ENCODE data around the gene PGAP2. TPM values are rescaled to one million over a fixed set of nuclear protein-coding genes. Genes with fewer than 3 reads are reported as not detected.

PGAP2 gene
- total and polyA plus RNA-seq, 2 of the 4 experiments (the other 2 are of a cell fraction) = 10.6 to 31.3 TPM

DNA sequence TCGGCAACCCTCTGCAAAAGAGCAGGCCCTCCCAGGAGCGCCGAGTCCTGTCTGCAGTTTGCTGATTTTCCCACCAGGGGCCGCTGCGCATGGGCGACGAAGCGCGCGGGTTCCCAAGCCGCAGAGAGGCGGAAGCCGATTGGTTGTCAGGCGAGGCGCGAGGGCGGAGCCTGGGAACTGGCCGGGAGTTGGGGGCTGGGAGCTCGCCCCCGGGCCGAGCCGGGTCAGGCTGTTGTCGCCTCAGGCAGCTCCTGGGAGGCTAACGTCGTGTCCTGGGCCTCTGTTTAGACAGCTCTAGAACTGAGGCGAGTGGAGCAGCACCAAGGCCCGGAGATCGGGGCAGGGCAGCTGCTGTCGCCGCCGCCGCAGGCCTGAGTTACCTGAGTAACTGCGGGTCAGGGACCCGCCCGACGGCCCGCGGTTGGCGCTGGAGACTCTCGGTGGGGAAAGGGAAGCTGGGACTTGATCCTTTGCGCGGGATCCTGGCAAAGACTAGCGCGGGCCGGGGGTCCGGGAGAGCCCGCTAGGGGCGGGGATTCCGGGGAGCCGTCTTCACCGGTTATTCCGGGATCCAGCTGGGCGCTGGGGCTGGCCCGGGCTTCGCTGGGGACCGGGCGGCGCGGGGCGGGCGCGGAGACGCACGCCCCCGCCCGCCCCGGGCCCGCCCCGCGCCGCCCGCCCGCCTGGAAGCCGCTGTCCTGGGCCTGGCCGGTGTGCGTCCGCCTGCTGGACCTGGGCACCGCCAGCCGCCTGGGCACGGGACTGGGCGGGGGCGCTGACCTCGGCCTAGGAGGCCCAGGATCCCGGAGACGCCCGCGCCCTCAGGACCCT is 46.8 kb downstream of the PGAP2 start, which contains the start of gene STIM1:
TSS of gene STIM1 (plus strand) at position 688 of the 831 bp plus-strand sequence. CDS start 607 bp downstream, outside the sequence.
- BruUV-seq (replicated peaks) = no TSS peak
- peak; percentile 90 for DNase-seq
- peak within 1 kb of the TSS; percentile 52; the same call in 1 of the 2 replicates for H2AK5ac ChIP-seq (ENCODE audit: low read depth, low read length)
- H4K8ac ChIP-seq (ENCODE audit: low read depth in 2 of 2, low read length in 2 of 2) = peak within 1 kb of the TSS; percentile 70 to 86; a peak in 3 of 4 replicates
- H3K4me1 ChIP-seq (ENCODE audit: control insufficient read depth, insufficient read depth, low read length) = peaks cover 16% of the 10 kb centered on the region
- H3K14ac ChIP-seq (replicated peaks; ENCODE audit: low read depth, low read length) = peak within 1 kb of the TSS; percentile 83
- CTCF ChIA-PET = interaction anchor here (0.5 to 9.2 kb wide), 30 partner anchors 9 to 251 kb away, joined by 3 to 186 read pairs (median 4); partner anchors contain the start of gene RHOG
- H2BK5ac ChIP-seq (ENCODE audit: low read depth, low read length, poor library complexity, severe bottlenecking) = peak within 1 kb of the TSS; percentile 69
- peak within 1 kb of the TSS; percentile 83 for H3K4me3 ChIP-seq (ENCODE audit: insufficient read depth, low read depth, low read length)
- peak within 1 kb of the TSS; percentile 44 for H4K5ac ChIP-seq (ENCODE audit: low read depth, low read length)
- H3K79me1 ChIP-seq (ENCODE audit: low read depth in 1 of 2, low read length in 2 of 2) = peaks cover 17 to 41% of the 10 kb centered on the region in 2 experiments; a peak in 3 of 4 replicates
- peak; percentile 93 for ATAC-seq (ENCODE audit: low read depth)
- H3K9me3 ChIP-seq (ENCODE audit: control insufficient read depth, insufficient read depth, low read length) = no peaks in the 10 kb centered on the region
- H3K27me3 ChIP-seq (ENCODE audit: control insufficient read depth, insufficient read depth, low read length) = no peaks in the 10 kb centered on the region
- H2BK20ac ChIP-seq (ENCODE audit: low read depth, low read length) = 0 out of 2 replicates have a peak within 1 kb of the TSS, but pooled peaks have one; percentile 29
- H3K9me1 ChIP-seq (ENCODE audit: insufficient read depth, low read length) = peaks cover 23% of the 10 kb centered on the region
- H2AFZ ChIP-seq (replicated peaks; ENCODE audit: low read length, poor library complexity) = peak within 1 kb of the TSS; percentile 96
- intact Hi-C loops (cut with micrococcal nuclease) = loop anchor here (1.0 to 10.0 kb wide), 4 partner anchors 87 to 400 kb away; no protein-coding TSS in a partner anchor
- H3K23ac ChIP-seq (ENCODE audit: low read depth, low read length) = peak within 1 kb of the TSS; percentile 93
- peak within 1 kb of the TSS; percentile 98 for H3K4me2 ChIP-seq (ENCODE audit: low read depth, low read length)
- H3K27ac ChIP-seq (ENCODE audit: insufficient read depth, low read length) = peak within 1 kb of the TSS; percentile 87
- no peaks in the 10 kb centered on the region for H4K20me1 ChIP-seq (ENCODE audit: insufficient read depth, low read length)
- in situ Hi-C loops (cut with MboI; ENCODE audit: low sequenced_read_pairs) = no loop called here
- WGBS, 2 experiments (ENCODE audit: extremely low coverage in 2 of 2, insufficient read length in 1 of 2) = 1% methylated on average over 41 of the region's 87 CpGs; no CpG with 5 or more reads in 1 of the 2 experiments
- peak within 1 kb of the TSS; percentile 47; the same call in 1 of the 2 replicates for H2BK120ac ChIP-seq (ENCODE audit: low read depth, low read length)
- peak within 1 kb of the TSS; percentile 74 for H4K91ac ChIP-seq (ENCODE audit: insufficient read depth, low read depth, low read length)
- no peaks in the 10 kb centered on the region for H3K36me3 ChIP-seq (ENCODE audit: control insufficient read depth, insufficient read depth, low read length)
- POLR2A ChIA-PET (ENCODE audit: unreplicated experiment) = interaction anchor here (0.6 to 1.6 kb wide), 2 partner anchors 18 to 217 kb away, joined by 5 to 7 read pairs; no protein-coding TSS in a partner anchor
- H3K4ac ChIP-seq (ENCODE audit: low read depth, low read length) = peak within 1 kb of the TSS; percentile 75
- peak within 1 kb of the TSS; percentile 82 for H3K56ac ChIP-seq (ENCODE audit: extremely low read depth, insufficient read depth, low read length)
- H3K9ac ChIP-seq (ENCODE audit: low read depth, low read length) = peak within 1 kb of the TSS; percentile 86
- H2AK9ac ChIP-seq (replicated peaks; ENCODE audit: low read depth, low read length, poor library complexity) = peak within 1 kb of the TSS; percentile 96
- dilution Hi-C loops (cut with HindIII; ENCODE audit: low sequenced_read_pairs, unreplicated experiment) = no loop called here
- H2BK15ac ChIP-seq (ENCODE audit: low read depth, low read length) = peak within 1 kb of the TSS; percentile 63; the same call in 2 of the 3 replicates
- H3K18ac ChIP-seq (ENCODE audit: low read depth, low read length) = peak within 1 kb of the TSS; percentile 9; the same call in 1 of the 2 replicates
- TF ChIP-seq, protein P1, sequence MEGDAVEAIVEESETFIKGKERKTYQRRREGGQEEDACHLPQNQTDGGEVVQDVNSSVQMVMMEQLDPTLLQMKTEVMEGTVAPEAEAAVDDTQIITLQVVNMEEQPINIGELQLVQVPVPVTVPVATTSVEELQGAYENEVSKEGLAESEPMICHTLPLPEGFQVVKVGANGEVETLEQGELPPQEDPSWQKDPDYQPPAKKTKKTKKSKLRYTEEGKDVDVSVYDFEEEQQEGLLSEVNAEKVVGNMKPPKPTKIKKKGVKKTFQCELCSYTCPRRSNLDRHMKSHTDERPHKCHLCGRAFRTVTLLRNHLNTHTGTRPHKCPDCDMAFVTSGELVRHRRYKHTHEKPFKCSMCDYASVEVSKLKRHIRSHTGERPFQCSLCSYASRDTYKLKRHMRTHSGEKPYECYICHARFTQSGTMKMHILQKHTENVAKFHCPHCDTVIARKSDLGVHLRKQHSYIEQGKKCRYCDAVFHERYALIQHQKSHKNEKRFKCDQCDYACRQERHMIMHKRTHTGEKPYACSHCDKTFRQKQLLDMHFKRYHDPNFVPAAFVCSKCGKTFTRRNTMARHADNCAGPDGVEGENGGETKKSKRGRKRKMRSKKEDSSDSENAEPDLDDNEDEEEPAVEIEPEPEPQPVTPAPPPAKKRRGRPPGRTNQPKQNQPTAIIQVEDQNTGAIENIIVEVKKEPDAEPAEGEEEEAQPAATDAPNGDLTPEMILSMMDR (conservative IDR thresholded peaks at IDR 0.05; ENCODE audit: low read depth, low read length) = peak; percentile 97
- peak; percentile 64; the same call in 1 of the 2 replicates for TF ChIP-seq MAZ (IDR thresholded peaks at IDR 0.05; ENCODE audit: borderline replicate concordance, low read depth, low read length)
- TF ChIP-seq BHLHE40 (IDR thresholded peaks at IDR 0.05; ENCODE audit: low read depth, low read length) = no peak
- no peak for TF ChIP-seq RFX5 (IDR thresholded peaks at IDR 0.05; ENCODE audit: low read depth, low read length)
- TF ChIP-seq SMC3 (IDR thresholded peaks at IDR 0.05; ENCODE audit: low read depth, low read length) = peak; percentile 95
- TF ChIP-seq POLR2A (IDR thresholded peaks at IDR 0.05; ENCODE audit: low read depth, low read length) = peak; percentile 40; the same call in 1 of the 2 replicates
- no peak for TF ChIP-seq RCOR1 (IDR thresholded peaks at IDR 0.05; ENCODE audit: insufficient replicate concordance, low read length)
- TF ChIP-seq RAD21 (IDR thresholded peaks at IDR 0.05; ENCODE audit: low read length) = peak; percentile 90
- no peak for TF ChIP-seq MXI1 (IDR thresholded peaks at IDR 0.05; ENCODE audit: borderline replicate concordance, low read depth, low read length)
- no peak for TF ChIP-seq NFE2L2 (IDR thresholded peaks at IDR 0.05; ENCODE audit: low read depth, low read length)
- TF ChIP-seq, protein P2, sequence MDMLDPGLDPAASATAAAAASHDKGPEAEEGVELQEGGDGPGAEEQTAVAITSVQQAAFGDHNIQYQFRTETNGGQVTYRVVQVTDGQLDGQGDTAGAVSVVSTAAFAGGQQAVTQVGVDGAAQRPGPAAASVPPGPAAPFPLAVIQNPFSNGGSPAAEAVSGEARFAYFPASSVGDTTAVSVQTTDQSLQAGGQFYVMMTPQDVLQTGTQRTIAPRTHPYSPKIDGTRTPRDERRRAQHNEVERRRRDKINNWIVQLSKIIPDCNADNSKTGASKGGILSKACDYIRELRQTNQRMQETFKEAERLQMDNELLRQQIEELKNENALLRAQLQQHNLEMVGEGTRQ (IDR thresholded peaks at IDR 0.05; ENCODE audit: low read depth, low read length) = no peak
- no peak for TF ChIP-seq CEBPB (IDR thresholded peaks at IDR 0.05; ENCODE audit: low read depth, low read length)
- no peak for TF ChIP-seq MAFK (IDR thresholded peaks at IDR 0.05; ENCODE audit: low read depth, low read length)
